Measurements from ENCODE around the gene SMTN.
A peak's percentile ranks its signal among the peaks of the same experiment; 100 is the strongest.

The SMTN gene

DNA sequence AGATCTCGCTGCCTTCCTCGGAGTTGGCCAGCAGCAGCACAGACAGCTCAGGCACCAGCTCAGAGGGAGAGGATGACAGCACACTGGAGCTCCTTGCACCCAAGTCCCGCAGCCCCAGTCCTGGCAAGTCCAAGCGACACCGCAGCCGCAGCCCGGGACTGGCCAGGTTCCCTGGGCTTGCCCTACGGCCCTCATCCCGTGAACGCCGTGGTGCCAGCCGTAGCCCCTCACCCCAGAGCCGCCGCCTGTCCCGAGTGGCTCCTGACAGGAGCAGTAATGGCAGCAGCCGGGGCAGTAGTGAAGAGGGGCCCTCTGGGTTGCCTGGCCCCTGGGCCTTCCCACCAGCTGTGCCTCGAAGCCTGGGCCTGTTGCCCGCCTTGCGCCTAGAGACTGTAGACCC lies 52.8 kb downstream of the SMTN start:
- DNase-seq, result no peak

DNA sequence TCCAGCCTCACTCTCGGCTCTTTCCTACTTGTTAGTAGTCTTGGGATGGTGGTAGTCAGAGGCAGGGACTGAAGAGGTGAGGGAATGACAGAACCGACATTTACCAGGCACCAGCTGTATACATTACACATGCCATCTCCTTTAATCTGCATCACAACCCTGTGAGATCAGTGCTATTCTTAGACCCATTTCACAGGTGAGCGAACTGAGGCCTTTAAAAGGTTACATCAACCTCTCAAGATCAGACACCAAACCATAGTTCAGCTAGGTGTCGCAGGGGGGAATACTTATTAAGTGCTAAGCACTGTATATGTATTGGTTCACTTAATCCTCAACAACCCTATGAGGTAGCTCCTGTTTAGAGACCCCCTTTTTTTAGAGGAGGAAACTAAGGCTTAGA lies 53.6 kb downstream of the SMTN start:
- DNase-seq, result no peak

DNA sequence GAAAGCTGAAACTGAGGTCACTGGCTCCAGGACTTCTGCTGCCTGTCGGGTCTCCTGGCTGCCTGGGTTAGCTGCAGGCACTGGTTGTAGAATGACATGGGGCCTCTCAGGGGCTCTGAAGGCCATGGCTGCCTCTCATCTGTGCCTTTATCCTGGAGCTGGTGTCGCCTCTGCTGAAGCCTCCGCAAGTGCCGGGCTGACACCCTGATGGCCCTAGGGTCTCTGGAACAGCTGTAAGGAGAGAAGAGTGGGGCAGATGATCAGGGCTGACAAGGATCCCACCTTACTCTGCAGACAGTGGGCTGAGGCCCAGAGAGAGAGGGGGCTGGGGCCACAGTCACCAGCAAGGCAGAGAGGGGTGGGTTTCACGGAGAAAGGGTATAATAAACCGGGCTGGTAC lies 54.6 kb downstream of the SMTN start:
- DNase-seq, result no peak

DNA sequence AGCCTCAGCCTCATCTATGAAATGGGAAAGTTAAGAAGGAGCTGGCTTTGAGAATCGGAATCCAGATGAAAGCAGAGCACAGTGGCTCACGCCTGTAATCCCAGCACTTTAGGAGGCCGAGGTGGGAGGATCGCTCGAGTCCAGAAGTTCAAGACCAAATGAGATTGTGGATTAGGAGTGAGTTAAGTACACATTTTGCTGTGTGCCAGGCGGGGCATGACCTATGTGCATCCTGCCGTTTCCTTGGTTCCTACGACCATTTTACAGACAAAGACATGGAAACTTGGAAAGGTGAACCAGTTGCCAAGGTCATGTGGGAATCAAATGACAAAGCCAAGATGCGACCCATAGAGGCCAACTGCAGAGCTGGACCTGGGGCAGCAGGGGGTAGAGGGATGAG lies 55.0 kb downstream of the SMTN start:
- DNase-seq, result no peak

DNA sequence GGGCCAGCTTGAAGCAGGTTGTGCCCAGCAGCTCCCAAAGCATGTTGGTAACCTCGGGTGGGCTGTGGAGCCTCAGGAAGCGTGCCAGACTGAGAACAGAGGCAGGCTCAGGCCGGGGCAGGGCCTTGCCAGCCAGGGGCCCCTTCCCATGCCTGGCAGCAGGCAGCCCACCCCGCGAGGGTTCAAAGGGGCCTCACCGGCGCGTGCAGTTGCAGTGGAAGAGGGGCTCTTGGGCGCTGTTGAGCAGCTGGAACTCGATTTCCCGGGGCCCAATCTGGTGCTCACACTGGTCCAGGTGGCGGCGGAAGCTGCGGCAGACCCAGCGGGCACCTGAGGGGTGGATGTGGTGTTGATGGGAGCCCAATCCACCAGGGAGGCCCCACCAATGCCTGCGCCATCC lies 55.6 kb downstream of the SMTN start:
- no peak for DNase-seq

DNA sequence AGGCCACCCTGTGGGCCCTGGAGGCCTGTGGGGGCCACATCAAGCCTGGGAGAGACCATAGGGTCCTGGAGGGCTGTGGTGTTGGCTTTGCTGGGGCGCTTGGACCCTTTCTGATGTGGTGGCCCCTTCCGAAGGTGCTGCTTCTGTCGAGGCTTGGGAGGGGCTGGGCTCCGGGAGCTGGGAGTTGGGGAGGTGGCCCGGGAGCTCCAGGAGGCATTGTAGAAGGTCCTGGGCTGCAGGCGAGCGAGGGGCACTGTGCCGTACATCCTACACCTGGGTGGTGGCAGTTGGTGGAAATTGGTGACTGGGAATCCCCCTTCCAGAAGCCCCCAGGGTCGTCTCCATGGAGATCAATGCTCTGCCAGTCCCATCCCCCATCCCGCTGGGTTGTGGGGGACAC lies 56.6 kb downstream of the SMTN start:
- DNase-seq, result no peak

DNA sequence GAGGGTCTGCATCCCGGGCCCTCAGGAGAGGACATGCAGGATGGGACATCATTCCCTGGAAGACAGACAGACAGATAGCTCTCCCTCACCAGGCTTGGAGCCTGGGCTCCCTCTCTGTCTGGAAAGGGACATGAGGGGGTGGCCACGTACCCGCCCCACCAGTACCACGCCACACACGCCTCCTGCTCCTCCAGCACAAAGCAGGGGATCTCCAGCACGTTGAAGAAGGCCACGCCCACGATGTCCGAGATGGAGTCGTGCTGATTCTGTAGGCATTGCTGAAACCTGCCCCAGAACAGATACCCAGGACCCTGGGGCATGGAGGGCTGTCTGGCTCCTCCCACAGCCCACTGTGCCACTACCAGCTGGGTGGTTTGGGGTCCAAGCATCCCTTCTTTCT lies 57.0 kb downstream of the SMTN start:
- DNase-seq, result no peak

DNA sequence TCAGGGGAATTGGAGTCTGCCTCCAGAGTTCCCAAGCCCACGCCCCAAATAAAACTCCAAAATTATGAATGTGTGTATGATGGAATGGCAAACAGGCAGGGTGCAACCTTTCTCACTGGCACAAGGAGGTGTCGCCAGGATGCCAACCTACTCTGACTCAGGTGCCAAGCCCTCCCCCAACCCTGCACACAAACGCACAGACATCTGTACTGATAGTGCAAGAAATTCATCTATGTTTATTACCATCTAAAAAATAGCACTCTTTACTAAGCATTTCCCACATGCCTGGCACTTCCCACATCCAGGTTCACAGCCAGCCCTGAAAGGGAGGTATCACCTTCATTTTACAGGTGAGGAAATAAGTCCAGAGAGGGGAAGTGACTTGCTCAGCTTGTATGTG lies 57.9 kb downstream of the SMTN start:
- DNase-seq, result no peak

DNA sequence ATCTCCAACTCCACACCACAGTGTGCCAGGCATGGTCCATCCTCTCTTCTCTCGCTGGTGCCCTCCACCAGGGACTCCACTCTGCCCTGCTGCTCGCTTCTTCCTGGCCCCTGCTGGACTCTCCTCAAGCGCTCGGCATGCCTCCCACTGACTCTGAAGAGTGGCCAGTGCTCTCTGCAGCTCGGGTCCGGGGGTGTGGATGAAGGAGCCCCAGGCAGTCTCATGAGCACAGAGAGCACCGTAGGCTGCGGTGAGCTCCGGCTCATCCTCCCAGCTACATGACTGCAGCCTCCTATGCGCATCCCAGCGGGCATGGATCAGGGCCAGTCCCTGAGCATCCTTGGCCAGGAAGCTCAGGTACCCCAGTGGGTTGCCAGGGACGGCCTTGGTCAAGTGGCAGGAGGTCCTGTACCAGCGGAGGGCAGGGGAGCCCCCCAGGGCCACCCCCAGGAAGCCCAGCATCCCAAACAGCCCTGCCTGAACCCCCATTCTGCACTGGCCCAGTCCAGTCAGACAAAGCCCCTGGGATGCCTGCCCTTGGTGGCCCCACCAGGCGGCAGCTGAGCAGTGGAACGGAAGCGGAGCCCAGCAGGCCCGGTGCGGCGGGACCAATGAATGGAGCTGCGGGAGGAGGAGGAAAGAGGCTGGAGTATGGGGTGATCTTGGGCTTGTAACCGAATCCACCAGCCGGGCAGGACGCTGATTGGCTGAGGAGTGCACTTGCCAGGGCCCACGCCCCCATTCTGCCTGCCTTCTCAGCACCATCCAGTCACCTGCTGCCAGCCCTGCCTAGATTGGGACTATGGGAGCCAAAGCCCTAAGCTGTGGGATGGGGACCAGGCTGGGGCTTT lies 59.0 kb downstream of the SMTN start, which contains the start of gene PLA2G3:
TSS of gene PLA2G3 (minus strand) at position 643 of the 851 bp plus-strand sequence. CDS start at position 489, 154 bp downstream.
- no peak for DNase-seq

DNA sequence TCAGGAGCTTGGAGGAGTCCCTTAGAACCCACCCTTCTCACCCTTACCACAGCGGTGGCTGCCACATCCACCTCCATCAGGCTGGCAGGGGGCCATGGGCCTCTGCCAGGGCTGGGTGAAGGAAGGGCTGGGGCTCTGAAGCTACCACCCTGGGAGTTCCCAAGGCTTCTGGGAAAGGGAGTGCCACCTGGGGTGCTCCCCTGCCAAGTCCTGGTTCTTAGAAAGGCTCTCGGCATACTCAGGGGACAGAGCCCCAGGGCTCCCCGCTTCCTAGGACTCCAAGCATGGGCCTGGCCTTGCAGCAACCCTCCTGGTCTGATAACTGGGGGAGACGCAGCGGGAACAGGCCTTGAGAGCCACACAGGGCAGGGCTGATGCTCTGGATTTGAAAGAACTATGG lies 59.6 kb downstream of the SMTN start:
- DNase-seq, result no peak

DNA sequence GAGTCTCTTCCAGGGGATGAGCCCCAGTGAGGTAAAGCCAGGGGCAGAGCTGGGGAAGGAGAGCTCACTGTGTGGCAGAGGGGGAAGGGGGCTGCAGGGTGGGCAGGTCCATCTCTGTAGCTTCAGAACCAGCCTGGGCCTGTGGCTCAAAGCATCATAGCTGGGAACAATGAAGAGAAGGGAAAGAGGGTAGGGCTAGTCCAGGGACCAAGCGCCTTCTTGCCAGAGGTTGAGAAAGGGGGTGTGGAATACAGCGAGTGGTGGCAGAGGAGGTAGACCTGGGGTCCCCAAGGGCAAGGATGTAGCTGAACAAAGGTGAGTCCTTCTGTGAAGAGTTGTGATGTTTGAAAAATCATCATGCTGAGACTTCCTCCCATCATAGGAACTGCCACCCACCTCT lies 60.4 kb downstream of the SMTN start:
- no peak for DNase-seq

DNA sequence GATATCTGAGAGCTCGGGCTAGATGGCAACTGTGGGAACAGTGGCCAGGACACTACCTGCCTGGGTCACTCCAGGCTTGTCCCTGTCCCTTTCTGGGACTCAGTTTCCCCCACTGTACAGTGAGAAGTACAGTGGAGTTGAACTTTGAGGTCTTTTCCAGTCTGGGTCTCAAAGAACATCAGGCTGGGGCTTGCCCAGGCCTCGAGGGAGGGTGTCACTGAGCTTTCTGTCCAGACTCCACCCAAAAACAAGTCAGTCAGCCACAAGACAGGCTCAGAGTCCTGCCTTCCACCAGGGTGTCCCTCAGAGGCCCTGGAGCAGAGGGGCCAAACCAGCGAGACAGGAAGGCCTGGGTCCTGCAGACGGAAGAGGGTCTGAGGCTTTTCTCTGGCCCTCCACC lies 61.2 kb downstream of the SMTN start:
- DNase-seq, result no peak

DNA sequence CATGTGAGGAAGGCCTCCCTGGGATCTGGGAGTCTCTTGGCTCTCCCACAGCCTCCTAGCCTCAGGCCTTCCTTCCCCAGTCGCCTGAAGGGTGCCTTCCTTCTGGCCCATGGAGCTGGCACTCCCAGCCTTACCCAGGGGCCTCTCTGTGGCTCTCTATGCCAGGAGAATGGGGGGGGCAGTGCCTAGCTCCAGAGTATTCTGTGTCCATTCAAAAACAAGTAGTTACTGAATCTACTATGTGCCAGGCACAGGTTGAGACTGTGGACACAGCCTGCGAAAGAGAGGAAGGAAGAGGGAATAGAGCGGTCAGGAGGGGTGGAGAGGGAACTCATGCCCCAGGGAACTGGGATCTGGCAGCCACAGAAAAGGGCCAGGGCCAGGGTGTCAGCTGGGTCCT lies 61.9 kb downstream of the SMTN start:
- DNase-seq, result no peak

DNA sequence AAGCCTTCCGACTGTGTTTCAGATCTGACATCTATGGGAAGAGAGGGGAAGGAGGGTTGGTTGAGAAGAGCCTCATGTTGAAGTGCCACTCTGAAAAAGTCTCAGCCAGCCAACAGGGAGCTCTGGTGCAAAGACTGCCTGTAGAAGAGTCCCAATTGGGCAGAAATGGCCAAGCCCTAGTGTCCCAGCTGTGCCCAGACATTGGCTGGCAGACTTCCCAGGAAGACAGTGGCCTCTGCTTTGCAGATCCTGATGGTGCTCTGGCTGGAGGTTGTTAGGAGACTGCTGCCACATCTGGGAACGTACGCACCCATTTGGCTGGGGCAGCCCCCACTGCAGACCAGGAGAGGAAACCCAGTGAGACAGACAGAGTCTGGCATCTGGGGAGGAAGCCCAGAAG lies 62.4 kb downstream of the SMTN start:
- DNase-seq, result no peak

DNA sequence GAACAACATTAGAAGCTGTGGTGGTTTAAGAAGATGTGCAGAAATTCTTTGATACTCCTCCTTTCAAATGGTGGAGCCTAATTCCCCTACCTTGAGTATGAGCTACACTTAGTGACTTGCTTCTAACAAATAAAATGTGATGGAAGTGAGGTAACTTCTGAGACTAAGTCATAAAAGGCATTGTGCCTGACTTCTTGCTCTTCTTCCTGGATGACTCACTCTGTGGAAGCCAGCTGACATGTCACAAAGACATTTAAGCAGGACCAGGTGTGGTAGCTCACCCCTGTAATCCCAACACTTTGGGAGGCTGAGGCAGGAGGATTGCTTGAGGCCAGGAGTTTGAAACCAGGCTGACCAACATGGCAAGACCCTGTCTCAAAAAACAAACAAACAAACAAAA lies 63.1 kb downstream of the SMTN start:
- peak; percentile 24 for DNase-seq

DNA sequence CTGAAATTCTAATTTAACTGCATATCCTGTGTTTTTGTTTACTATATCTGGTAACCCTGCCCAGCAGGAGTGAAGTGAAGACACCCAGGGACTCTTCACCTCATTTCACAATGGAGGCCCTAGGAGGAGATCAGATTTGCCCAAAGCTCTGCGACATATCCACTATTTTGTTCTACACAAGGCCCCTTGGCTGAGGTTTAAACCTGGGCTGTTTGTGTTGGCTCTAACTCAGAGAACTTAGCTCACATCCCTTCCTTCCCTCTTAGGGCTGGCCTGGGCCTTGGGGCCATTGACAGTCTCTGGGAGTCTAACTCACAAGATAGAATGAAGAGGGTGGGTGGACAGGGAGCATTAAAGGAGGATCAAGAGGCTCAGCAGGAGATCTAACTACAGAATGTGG lies 67.4 kb downstream of the SMTN start:
- no peak for DNase-seq

DNA sequence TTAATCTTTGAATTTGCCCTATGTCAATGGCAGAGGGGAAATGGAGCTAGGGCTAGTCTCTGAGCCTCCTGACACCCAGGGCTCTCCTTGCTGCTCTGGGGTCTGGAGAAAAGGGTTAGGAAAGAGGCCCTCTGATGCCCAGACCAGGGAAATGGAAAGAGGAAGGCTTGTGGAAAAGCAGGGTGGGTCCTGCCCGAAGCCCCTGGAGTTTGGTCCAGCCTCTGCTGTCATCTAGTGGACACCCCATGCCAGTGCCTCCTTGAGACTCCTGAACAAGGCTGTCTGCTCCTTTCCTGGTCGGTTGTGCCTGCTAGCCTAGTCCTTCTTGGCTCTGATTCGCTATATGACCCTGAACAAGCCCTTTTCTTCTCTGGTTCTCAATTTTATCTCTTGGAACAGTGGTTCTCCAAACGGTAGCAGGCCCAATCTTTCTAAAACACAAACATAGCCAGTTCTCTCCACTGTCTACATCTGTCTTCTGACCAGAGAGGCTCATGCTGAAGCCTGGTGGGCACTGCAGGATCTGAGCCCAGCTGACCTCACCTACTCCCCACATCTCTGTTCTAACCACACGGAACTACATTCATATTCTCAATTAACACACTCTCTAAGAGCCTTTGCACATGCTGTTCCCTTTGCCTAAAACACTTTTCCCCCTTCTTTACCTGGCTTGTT lies 68.0 kb downstream of the SMTN start:
- peak; percentile 41 for DNase-seq

DNA sequence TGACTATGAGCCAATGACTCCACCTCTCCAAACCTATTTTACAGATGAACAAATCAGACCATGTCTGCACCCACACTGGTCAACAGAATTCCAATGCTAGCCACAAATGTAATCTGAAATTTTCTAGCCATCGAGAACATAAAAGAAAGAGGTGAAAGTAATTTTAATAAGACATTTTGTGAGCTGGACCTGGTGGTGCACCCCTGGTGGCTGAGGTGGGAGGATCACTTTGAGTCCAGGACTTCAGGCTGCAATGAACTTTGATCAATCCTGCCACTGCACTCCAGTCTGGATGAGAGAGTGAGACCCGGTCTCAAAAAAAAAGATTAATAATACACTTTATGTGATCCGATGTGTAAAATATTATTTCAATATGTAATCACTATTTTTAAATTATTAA lies 69.5 kb downstream of the SMTN start:
- no peak for DNase-seq

DNA sequence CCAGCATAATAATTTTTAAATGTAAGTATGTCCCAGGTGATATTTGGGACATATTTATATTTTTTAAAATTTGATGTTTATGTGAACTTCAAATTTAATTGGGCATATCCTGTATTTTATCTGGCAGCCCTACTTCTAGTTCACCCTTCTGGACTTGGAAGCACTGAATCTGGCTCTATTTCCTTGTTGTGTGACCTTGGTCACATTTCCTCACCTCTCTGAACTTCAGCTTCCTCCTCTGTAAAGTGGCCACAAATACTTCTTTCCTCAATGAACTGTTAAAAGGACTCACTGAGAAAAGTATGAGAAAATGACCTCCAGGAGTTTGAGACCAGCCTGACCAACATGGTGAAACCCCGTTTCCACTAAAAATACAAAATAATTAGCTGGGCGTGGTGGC lies 70.8 kb downstream of the SMTN start:
- DNase-seq, result no peak

DNA sequence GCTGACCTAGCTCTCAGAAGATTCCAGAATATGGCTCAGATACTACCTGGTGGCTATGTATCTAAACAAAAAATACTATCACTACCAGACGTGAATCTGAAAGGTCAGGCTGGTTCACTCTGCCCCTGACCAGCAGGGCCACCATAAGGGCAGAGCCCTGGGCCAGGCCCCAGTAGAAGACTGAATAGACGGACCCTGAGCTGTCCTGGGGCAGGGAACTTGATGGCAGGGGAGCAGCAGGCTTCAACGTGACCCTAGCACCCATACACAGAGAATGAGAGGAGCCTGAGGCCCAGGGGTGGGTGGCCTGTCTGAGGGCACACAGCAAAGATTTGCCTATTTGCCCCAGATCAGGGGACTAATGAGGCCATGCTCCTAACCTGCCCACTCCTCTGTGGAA lies 72.2 kb downstream of the SMTN start:
- DNase-seq, result no peak

Measured in activated CD4-positive, alpha-beta T cell treated with anti-CD3 and anti-CD28 coated beads, Interleukin-2, Interleukin-6, amounts not matched to agents 100 ng/mL and 50 ng/mL, durations not matched to agents 16 hours and 8 hours (primary cell).